Brain pericyte (primary cell): ENCODE data around the gene MRPL28.
"Not testable (repeated sequence)": the region's sequence is repeated elsewhere in the genome, so short reads cannot be mapped to it uniquely, and the experiment has no call there.

ENCODE experiments used
- DNase-seq: peaks from one replicate; pipeline ENCODE4 v3.0.0-alpha.2; 2012; ENCODE audit warnings: low read depth, low spot score

Gene MRPL28

DNA sequence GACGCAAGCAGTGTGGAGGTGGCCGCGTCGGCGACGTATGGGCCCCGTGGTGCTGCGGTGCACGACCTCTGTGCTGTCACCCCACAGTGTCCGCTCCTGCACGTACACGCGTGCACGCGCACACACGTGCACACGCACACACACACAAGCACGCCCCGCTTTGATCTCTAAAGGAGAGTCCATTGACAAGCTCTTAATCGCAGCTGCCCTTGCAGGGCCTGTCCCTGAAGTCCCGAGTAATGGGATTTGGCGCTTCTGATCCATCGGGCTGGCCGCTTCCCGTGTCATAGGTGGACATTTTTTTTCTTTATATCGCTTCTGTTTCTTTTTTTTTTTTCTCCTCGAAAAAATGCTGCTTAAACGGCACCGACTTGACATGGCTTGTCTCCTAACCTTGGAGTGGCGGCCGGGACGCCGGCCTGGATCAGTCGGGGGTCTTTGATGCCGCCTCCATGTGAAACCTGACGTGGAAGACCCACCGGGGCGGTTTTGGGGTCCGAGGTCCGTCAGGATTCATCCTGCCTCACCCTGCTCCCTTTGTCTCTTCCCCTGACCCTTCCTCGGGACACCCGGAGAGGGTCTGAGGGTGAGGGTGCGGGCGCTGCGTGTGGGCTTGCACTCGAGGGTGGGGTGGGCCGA, 9.5 kb downstream of the MRPL28 start:
- DNase-seq = no peak

DNA sequence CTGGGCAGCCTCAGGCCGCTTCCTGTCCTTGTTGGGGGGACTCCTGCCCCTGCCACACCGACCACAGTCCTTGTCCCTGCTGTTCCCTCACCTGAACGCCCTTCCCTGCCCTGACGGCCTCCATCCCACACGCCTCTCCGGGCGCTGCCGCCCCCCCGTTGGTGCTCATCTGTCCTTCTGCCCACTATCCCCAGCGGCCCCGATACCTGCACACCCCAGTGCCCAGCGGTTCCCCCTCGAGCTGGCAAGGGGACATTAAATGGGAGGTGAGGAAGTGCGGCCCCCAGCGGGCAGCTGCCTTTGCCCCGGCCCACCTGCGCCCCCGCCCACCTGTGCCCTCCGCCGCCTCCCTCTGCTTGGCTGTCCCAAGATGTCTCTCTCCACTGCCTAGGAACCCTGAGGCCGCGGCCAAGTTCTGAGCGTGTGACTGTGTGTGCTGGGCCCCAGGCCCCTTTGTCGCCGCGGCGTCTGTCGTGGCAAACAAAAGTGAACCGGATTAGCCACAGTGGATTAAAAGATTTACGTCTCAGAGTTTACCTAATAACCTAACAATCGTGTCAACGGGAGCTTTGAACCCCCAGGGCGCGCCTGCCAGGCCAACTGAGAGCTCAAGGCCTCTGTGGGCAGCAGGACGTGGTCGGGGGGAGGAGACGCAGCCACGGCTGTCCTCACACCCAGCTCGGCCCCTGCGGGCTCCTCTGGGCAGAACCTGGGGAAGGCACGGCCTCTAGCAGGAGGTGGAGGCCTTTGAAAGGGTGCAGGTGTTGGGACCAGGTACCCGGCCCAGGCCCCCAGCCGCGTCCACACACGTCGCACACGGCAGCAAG, 10.3 kb downstream of the MRPL28 start:
- DNase-seq = no peak

DNA sequence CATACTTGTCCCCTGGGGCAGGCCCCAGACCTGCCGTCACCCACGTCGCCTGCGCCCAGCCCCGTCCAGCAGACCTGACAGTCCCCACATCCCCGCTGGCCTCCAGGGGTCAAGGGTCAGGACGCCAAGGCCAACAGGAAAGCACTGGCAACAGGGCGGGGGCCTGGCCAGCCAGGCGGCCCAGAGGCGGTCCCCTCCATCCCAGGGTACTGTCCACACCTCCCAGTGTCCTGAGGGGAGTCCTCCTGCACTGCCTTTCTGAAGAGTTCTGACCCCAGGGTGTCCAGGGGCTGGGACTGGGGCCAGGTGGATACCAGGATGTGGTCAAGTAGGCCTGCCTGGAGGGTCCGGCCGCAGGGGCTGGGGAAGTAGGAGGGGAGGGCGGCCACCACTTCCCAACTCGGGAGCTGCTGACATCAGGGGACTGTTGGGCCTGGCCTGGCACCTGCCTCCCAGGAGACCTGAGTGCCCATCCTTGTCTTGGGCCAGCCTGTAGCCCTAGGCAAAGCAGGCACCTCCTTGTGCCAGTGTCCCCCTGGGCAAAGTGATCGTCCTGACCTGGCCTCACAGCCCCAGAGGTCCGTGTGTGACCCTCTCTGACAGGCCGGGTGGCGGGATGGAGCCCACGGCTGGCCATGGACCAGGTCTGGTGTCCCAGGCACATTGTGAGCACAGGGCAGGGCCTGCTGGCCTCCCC, 11.1 kb downstream of the MRPL28 start:
- DNase-seq = no peak

DNA sequence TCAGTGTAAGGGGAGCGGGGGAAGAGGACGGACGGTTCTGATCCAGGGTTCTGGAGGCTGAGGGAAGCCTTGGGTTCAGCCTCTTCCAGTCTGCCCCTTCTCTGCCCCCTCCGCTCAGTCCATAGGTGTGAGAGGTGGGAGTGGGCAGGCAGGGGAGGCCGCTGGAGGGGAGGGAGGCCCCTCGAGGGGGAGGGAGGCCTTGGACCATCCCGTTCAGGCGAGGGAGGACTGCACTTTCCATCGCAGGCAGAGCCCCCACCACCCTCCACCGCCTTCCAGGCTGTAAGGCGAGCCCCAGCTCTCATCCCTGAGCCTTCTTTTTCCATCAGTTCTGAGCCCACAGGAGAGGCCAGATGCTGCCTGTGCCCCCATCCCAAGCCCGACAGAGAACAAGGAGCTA, 13.6 kb downstream of the MRPL28 start:
- no peak for DNase-seq

DNA sequence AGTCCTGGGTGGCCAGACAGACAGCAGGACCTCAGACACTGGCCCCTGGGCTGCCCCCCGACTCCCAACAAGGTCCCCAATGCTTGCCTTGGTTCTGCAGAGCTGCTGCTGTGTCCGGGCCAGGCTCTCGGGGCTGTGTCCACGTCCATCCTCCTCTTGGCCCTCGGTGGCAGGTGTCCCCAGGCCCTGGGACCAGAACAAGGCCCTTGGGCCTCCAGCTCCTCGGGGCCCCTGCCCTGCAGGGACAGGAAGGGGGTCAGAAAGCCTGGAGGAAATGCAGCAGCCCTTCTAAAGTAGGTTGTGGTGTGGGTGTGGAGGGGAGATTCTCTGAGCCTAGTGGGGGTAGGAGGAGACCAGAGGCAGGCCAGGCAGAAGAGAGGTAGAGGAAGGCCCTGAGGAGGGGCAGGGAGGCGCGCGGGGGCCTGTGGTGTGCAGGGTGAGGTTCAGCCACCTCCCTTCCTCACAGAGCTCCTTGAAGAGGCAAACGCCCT, 15.3 kb downstream of the MRPL28 start:
- DNase-seq = no peak

DNA sequence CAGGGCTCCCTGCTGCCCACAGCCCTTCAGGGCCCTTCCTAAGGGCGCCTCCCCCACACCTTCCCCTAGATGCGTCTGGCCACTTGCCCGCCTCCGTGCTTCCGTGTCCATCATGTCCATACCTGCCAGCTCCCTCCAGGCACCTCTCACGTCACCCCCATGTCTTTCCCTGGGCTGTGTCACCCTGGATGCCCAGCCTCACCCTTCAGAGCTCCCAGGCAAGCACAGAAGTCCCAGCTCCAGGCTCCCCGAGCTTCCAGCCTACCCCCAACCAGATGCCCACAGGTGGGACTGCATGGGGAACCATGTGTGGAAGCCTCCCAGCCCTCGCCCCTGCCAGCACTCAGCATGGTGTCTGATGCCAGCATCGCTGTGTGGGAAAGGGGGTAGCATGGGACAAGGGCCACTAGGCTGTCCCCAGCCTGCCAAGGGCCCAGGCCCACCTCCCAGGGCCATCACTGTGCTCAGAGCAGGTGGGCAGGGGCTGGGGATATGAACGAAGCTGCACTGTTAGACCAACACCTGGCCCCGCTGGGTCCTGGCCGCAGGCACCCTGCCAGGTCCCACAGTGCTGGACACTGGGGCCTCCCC, 16.0 kb downstream of the MRPL28 start:
- no peak for DNase-seq

DNA sequence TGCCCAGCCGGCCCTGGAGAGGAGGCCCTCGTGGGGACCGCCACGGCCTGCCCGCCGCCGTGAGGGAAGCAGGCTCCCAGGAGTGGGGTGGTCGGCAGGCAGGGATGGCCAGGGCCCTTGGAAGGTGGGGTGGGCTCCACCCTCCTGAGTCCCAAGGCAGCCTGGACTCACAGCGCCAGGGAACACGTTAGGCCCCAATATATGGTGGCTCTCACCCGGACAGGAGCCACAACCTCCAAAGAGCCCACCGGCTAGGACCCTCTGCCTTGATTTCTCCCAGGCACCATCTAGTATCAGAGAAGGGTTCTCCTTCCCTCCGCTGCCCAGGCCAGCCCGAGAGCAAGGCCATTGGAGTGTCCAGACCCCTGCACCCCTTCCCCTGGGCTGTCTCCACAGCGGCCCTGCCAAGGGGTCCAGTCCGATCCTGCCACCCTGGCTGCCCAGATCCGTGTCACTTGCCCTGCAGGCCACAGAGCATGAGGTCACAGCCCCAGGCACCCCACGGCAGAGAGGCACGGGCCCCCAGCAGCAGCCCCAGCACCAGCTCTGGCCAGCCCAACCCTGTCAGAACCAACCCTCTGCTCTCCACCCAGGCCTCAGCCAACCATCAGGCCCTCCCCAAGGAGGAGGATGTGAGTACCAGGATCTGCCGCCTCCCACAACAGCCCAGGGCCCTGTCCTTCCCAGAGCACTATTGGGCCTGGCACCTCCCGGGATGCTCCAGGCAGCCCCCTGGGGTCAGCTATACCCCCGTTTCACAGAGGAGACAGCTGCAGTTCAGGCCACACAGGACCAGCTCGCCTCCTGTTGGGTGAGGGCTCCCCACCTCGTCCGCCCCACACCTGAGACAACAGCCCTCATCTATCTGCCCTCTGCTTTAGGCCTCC, 16.7 kb downstream of the MRPL28 start:
- DNase-seq = no peak

DNA sequence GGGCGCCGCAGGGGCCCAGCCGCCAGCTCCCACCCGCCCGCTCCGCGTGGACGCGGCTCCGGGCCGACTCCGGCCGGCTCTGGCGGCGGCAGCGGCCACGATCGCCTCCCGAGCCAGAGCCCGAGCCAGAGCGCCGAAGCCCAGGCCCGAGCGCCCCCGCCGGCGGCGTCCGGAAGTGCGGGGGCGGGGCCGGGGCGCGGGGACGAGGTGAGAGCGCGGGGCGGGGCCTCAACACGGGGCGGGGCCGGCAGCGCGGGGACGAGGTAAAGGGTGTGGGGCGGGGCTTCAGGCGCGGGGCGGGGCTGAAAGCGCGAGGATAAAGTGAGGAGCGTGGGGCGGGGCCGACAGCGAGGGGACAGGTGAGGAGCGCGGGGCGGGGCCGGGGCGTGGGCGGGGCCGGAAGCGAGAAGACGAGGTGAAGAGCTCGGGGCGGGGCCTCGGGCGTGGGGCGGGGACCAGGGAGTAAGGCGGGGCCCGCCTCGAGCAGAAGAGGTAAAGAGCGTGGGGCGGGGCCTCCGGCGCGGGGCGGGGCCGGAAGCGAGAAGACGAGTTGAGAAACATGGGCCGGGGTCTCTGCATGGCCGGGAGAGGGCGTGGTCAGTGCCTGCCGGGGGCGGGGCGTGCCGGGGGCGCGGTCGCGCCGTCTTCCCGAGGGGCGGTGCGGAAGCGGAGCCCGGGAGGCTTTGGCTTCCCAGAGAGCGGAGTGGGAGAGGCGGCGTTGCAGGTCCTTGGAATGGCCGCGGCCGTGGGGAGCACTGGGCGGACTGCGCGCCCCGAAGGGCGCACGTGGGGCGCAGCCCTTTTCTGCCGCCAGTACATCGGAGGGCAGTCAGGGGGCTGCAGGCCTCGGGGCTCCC, 17.6 kb downstream of the MRPL28 start, which contains the start of gene AXIN1:
Gene AXIN1, minus strand, starts transcription at position 177 of the 857 bp plus-strand sequence. CDS start 5,698 bp downstream, outside the sequence.
- DNase-seq = peak; percentile 42

DNA sequence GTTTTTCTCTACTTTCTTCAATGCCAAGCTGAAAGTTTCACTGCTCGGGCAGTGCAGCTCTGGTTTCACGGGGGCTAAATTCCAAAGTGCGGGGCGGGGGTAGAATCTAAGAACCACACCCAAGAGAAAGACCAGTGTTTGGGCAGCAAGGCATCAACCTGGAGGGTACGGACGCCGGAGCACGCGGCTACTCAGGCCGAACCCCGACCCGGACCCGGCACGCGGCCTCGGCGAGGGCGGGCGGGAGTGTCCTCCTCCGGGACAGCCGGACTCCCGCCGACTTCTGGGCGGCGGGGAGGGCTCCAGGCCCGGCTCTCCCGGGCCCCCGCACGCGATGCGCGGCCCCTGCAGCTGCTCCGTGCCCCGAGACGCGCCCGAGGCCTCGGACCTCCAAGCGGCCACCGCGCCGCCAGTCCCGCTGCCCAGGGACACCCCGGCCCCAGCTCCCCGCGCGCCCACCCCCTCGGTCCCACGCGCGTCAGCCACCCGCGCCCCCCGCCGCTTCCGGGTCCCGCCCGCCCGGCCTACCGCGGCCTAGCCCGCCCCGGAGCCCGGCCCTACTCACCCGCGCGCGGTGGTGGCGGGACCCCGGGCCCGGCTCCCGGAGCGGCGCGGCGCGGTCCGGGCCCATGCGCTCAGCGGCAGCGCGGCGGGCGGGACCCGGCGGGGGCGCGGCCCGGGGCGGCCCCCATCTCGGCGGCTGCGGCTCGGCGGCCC, 18.4 kb downstream of the MRPL28 start:
- DNase-seq = no peak

DNA sequence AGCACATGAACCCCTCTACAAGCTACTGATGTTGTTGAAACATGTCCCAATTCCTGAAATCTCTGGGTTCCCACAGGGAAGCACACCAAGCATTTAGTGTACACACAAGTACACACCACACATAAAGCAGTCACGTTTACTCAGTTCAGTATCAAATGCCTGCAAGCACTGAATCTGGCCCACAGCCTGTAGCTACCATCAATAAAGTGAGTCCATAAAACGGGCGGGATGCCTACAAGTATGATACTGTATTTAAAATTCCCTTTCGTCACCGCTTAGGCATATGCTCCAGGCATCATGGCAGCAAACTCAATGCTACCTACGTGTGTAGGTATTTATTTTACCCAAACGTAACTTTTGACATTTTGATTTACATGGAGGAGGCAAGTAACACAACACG, 20.1 kb downstream of the MRPL28 start:
- no peak for DNase-seq

DNA sequence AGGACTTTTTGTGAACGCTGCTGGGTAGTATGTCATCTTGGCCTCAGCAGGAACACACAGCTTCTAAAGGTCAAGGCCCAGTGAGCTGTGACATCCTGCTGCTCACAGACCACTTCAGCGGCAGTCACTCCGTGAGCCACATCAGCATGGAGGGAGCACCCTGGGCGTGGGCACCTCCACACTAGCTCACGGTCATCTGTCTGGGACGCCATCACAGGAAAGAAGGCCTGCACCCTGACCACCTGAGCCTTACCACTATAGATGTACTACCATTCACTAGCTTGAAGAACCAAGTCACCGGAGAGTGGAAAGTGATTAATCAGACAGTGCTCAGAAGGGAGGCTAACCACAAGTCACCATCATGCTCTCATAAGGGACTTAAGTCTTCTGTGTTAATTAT, 21.1 kb downstream of the MRPL28 start:
- no peak for DNase-seq

DNA sequence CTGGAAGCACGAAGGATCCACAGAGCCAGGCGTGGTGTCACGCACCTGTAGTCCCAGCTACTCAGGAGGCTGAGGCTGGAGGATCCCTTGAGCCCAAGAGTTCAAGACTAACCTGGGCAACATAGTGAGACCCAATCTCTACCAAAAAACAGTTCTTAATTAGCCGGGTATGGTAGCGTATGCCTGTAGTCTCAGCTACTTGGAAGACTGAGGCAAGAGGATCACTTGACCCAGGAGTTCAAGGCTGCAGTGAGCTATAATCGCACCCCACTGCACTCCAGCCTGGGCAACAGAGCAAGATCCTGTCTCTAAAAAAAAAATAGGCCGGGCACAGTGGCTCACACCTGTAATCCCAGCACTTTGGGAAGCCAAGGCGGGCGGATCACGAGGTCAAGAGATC, 21.8 kb downstream of the MRPL28 start:
- not testable (repeated sequence) for DNase-seq

DNA sequence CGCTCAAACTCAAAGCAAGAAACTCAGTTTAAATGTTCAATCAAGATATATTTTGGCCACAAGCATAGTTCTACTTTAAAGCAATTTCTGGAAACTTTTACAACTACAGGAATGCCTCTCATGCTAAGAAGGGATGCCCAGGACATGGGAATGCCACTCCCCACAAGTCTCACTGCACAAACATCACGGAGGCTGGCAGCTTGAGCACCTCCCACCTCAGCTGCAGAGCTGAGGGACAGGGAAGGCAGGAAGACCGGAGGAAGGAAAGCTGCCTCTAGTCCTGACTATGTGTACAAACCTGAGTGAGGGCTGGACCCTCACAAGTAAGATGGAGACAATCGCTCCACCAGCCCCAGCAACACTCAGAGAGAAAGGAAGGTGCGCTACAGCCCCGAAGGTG, 23.1 kb downstream of the MRPL28 start:
- DNase-seq = no peak

DNA sequence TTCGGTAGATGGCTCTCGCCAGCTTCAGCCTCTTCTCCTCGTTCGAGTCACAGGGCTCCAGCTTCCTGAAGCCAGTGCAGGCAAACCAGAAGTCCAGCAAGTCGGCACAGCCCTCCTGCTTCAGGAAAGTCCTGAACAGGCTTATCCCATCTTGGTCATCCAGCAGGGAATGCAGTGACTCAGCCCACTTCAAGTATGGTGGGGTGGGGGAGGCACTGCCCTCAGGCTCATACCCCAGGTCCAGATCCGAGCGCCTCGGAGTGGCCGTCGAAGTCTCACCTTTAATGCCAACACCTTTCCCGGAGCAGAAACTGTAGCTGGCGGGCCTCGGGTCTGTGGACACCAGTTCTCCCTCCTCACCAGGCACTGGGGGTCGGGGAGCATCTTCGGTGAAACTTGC, 23.8 kb downstream of the MRPL28 start:
- no peak for DNase-seq

DNA sequence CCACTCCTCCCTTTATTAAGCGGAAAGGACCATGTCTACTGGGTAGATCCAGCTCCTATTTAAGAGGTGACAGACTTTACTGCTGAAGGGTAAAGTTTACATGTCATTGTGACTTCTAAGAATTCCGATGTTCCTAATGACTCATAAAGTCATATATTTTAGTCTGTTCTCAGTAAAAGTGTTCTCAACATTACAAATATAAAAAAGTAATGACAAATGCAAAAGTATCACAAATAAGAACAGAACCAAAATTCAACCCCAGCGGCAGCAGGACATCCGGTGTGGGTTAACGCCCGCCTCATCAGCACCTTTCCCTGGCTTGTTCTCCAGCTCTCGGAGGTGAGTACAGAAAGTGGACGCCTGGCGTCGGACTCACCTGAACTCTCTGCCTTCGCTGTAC, 24.6 kb downstream of the MRPL28 start:
- DNase-seq = no peak

DNA sequence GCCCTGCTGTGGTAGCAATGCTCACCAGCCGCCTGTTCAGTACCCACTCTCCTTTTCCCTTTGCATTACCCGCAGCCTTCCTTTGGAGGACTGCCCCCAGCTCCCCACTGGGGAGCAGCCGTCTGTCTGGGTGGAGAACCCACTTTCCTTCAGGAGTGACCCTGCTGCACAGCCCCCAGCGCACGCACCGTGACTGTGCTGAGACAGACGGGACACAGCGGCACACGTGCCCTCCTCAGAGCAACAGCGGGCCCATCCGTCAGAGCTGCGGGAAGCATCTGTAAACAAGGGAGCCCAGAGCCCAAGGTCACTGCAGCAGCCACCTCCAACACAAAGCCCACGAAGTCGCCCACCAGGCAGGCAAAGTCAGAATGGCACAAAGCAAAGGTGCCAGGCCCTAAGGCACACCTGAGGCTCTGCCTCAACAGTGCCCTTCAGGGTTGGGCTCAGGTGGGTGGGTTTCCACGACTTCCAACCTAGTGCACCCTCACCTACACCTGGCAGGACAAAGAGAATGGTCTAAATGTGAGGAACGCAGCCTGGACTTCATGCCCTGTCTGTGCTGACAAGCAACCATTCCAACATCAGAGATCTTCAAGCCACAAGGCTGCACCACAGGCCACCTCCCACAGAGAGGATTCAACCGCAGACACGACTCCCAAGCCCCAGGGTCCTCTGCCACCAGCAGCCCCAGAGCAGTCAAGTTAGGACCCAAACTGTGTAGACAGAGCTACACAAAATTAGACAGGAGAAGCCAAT, 27.7 kb downstream of the MRPL28 start:
- DNase-seq = no peak

DNA sequence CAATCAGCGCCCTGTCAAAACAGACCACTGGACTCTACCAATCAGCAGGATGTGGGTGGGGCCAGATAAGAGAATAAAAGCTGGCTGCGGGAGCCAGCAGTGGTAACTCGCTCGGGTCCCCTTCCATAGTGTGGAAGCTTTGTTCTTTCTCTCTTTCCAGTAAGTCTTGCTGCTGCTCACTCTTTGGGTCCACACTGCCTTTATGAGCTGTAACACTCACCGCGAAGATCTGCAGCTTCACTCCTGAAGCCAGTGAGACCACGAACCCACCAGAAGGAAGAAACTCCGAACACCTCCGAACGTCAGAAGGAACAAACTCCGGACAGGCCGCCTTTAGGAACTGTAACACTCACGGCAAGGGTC, 28.4 kb downstream of the MRPL28 start:
- not testable (repeated sequence) for DNase-seq

DNA sequence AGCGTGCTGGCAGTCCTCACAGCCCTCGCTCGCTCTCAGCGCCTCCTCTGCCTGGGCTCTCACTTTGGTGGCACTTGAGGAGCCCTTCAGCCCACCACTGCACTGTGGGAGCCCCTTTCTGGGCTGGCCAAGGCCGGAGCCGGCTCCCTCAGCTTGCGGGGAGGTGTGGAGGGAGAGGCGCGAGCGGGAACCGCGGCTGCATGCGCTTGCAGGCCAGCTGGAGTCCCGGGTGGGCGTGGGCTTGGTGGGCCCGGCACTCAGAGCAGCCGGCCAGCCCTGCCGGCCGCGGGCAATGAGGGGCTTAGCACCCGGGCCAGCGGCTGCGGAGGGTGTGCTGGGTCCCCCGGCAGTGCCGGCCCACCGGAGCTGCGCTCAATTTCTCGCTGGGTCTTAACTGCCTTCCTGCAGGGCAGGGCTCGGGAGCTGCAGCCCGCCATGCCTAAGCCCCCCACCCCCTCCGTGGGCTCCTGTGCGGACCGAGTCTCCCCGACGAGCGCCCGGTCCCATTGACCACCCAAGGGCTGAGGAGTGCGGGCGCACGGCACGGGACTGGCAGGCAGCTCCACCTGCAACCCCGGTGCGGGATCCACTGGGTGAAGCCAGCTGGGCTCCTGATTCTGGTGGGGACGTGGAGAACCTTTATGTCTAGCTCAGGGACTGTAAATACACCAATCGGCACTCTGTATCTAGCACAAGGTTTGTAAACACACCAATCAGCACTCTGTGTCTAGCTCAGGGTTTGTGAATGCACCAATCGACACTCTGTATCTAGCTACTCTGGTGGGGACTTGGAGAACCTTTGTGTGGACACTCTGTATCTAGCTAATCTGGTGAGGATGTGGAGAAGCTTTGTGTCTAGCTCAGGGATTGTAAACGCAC, 29.0 kb downstream of the MRPL28 start:
- not testable (repeated sequence) for DNase-seq
